Fibroblast of pulmonary artery (primary cell): ENCODE results near the gene VGLL3.

ENCODE experiments used
- DNase-seq: peaks from one replicate; pipeline ENCODE4 v3.0.0-alpha.2; 2010; ENCODE audit warnings: low read depth
- H3K4me3 ChIP-seq: replicated peaks from 2 replicates; pipeline ENCODE4 v1.5.1; 2011; ENCODE audit warnings: low read depth, mild to moderate bottlenecking, control low read depth, low read length, moderate library complexity
- CTCF ChIP-seq: IDR thresholded peaks from 2 replicates; pipeline ENCODE4 v1.5.1; 2011; ENCODE audit warnings: mild to moderate bottlenecking, control low read depth, low read length, inconsistent platforms; ENCODE audit errors: missing control alignments

Gene VGLL3

DNA sequence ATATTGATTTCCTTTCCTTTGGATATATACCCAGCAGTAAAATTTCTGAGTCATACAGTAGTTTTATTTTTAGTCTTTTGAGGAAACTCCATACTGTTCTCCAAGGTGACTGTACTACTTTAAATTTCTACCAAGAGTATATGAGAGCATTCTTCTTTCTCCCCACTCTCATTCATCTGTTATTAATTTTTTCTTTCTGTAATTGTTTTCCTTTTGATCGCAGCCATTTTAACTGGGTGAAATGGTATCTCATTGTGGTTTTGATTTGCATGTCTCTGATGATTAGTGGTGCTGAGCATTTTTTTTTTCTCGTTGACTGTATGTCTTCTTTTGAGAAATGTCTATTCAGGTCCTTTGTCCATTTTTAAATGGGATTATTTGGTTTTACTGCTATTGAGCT is 18.3 kb upstream of the VGLL3 start:
- no peak for DNase-seq
- no peak overlapping the region for H3K4me3 ChIP-seq
- TF ChIP-seq CTCF = no peak

GRCh38 chr3:87006844-87007439 is 16.0 kb upstream of the VGLL3 start:
- DNase-seq = peak; percentile 66
- H3K4me3 ChIP-seq = no peak overlapping the region
- peak; percentile 69 for TF ChIP-seq CTCF

DNA sequence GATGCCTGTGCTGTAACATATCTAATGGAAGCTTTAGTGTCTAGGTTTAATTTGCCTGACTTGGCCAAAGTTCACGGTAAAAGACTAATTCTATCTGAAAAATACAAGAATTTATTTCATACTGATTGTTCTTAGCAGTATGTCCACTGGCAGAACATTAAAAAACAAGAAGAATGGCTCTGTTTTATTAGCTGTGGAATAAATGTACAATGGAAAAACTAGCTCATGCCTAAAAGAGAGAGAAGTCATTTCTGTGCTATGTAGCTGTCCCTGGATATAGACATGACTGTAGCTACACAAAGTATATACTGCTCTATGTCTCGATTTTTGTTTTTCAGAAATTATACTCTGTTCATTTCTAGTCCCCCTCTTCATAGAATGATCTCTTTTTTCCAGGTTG is 13.9 kb upstream of the VGLL3 start:
- no peak for TF ChIP-seq CTCF
- DNase-seq = no peak

DNA sequence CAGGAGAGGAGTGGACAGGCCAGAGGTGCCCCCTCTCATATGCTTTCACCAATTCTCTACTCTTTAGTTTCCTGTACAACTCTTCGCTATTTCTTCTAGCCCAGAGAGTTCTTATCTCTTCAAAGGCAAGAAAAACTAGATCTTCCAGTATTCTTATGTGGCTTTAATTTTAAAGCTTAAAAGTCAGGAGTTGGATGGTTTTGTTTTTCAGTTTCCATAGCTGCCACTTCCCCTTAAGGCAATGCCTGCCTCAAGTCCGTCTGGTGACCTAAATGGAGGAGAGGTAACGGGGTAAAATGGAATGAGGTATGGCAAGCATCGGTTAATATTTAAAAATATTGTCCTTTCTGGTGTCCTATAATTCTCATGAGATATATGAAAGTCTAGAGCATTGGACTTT is 11.4 kb upstream of the VGLL3 start:
- H3K4me3 ChIP-seq = no peak overlapping the region
- no peak for DNase-seq
- TF ChIP-seq CTCF = no peak

More for the DNA sequence above, 13.9 kb upstream of the VGLL3 start:
- H3K4me3 ChIP-seq = no peak overlapping the region

GRCh38 chr3:87001473-87002098 is 10.6 kb upstream of the VGLL3 start:
- no peak for DNase-seq
- no peak for TF ChIP-seq CTCF
- H3K4me3 ChIP-seq = no peak overlapping the region

DNA sequence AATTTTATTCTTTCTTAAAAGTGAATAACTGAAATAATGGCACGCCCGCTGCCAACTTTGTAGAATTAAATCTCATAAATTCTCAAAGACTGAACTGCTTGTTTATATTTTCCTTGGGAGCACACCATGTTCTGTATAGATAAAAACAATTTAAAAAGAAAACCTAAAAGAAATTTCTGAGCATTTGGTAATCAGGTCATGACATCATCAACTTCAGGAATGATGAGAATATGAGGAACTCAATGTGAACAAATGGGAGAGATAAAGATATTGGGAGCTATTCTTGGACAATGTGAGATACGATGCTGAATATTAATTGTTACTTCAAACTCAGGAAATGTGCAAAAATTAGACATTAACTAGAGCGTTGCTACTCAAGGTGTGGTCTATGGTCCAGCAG is 10.0 kb upstream of the VGLL3 start:
- no peak for TF ChIP-seq CTCF
- H3K4me3 ChIP-seq = no peak overlapping the region
- no peak for DNase-seq

GRCh38 chr3:86998569-86998968 is 7.6 kb upstream of the VGLL3 start:
- no peak overlapping the region for H3K4me3 ChIP-seq
- no peak for DNase-seq
- TF ChIP-seq CTCF = no peak
